Left cardiac atrium (tissue), 4 donors: Measurements from ENCODE around the gene MNS1. TPM values are rescaled to one million over a fixed set of nuclear protein-coding genes. Genes with fewer than 3 reads are reported as not detected.
"Not testable (repeated sequence)": the region's sequence is repeated elsewhere in the genome, so short reads cannot be mapped to it uniquely, and the experiment has no call there.

ENCODE experiments used
- ATAC-seq, 2 donors: fragments of 200-7000 bp; cut with Tn5 transposase; one replicate each; pipeline ENCODE4 v1.9.1; 2020; ENCODE audit warnings: mild to moderate bottlenecking in 2 of 2, moderate library complexity in 2 of 2
- DNase-seq: peaks from one replicate; pipeline ENCODE4 v3.0.0-alpha.2; 2020
- intact Hi-C, 2 donors: fragments of 100-400 bp; cut with DNase I; formaldehyde crosslinking; loops; one replicate each; pipeline versions ENCODE4 v1.14.1 to v1.15.1; 2022 to 2023
- long read RNA-seq: library from polyadenylated mRNA; unstranded; transcript quantifications from one replicate; pipeline ENCODE4 v2.0.0, GENCODE V29; 2021
- total RNA-seq, 2 donors: library from RNA; stranded (reverse); fragmentation: NEBNext Ultra II Directional; extraction: Animal tissue kit (Norgen Biotek cat#: 25700); gene quantifications; one replicate each; pipeline ENCODE4 v1.2.1, GENCODE V29; 2021
- donor health status: DM: no; HTN: yes; CAD: no.
- donor health status: DM: no; HTN: yes; CAD: no; lungs with severe emphysema.
- donor health status: DM: yes; HTN: yes; CAD: no.
- donor health status: Dilated cardiomyopathy.

The MNS1 gene, protein sequence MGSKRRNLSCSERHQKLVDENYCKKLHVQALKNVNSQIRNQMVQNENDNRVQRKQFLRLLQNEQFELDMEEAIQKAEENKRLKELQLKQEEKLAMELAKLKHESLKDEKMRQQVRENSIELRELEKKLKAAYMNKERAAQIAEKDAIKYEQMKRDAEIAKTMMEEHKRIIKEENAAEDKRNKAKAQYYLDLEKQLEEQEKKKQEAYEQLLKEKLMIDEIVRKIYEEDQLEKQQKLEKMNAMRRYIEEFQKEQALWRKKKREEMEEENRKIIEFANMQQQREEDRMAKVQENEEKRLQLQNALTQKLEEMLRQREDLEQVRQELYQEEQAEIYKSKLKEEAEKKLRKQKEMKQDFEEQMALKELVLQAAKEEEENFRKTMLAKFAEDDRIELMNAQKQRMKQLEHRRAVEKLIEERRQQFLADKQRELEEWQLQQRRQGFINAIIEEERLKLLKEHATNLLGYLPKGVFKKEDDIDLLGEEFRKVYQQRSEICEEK
- 1 to 10 TPM; 1.2 to 2.2 TPM for total RNA-seq
- long read RNA-seq, result 0 reads

DNA sequence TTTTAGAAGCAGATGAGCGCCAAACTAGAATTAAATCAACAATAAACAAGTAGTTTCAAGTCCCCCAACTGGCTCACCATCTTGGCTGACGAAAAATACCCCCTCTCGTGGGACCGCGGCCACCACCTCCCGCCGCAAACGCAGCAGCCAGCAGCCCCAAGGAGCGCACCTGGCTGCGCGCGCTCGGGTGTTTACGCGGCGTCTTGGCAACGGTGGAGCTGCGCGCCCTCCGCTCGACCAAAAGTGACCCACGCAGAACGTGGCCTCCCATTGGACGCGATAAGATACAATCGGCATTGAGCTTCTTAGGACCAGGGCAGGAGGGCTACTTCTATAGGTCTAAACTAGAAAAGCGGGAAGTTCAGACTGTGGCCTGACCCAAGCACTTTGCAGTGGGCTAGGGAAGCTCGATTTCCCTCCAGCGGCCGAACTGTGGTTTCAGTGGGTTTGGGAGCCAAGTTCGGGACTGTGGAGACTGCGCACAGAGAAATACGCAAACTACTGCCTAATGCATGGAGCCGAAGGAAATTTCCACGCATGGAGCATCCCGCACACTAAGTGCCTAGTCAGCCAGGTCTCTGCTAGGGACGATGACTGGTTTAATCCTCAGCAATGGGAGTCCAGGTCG is at the start of gene MNS1:
MNS1 (minus strand) TSS at position 245 of the 628 bp plus-strand sequence; CDS start at position 80, 165 bp downstream.
- intact Hi-C loops, result no loop called here
- ATAC-seq, result peak; percentile 100
- DNase-seq, result peak; percentile 91

DNA sequence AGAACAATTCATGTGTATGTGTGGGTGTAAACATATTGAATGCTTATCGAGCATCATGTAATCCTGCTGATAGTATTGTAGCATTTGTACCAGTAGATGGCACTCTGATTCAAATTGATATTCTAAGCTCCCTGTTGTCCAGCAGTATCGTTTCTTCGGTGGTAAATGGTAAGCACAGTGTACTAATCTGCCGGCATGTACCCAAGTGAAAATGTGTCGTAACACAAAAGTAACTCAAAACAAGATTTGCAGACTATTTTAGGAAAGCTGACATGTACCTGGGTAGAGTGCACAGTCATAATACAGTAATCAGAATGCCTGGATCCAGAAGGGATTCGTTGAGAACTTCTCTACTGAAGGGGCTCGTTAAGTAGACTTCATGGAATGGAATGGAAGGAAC is 31.7 kb upstream of the MNS1 start:
- ATAC-seq, result peak; percentile 81 to 84

DNA sequence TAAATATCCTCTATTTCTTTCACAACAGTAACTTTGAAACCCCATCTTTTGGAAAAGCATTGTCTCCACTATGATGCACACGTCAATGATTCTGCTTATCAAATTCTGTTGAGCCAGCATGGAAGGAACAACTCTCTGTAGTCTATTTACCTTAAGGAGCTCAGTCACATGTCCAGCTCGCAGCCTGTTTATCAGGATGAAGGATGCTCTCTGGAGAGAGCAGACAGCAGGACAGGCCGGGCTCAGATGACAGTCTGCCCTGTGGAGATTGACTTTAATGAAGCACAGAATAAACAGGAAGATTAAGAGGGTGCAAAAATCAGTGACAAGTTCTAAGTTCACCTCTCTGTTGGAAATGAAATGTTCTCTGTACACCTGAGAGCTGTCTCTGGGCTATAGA is 30.6 kb upstream of the MNS1 start:
- DNase-seq (no peak), ATAC-seq (no peak)
- intact Hi-C loops, result loop anchor here (5.0 to 10.0 kb wide), 6 partner anchors 369 to 812 kb away; no protein-coding TSS in a partner anchor

More for the DNA sequence above, 31.7 kb upstream of the MNS1 start:
- intact Hi-C loops, result loop anchor here (5.0 to 10.0 kb wide), 6 partner anchors 368 to 811 kb away; no protein-coding TSS in a partner anchor
- no peak for DNase-seq

DNA sequence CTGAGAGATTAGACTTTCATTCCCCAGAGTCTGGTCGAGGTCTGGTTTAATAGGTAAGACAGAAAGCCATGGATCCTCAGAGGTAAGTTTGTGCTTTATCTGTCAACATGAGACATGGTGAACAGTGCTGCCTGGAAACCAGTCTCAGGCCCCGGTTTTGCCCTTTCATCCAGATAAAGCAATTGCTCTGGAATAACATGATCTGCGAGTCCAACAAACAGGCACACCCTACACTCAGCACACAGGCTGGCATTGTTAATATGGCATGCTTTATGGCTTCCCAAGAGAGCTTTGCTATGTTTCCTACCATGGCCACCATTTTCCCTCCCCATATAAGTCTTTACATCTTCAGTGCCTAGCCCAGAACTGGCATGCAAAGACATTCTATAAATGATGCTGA is 30.1 kb upstream of the MNS1 start:
- DNase-seq, result no peak
- ATAC-seq, result no peak
- intact Hi-C loops, result loop anchor here (5.0 to 10.0 kb wide), 6 partner anchors 370 to 812 kb away; no protein-coding TSS in a partner anchor

DNA sequence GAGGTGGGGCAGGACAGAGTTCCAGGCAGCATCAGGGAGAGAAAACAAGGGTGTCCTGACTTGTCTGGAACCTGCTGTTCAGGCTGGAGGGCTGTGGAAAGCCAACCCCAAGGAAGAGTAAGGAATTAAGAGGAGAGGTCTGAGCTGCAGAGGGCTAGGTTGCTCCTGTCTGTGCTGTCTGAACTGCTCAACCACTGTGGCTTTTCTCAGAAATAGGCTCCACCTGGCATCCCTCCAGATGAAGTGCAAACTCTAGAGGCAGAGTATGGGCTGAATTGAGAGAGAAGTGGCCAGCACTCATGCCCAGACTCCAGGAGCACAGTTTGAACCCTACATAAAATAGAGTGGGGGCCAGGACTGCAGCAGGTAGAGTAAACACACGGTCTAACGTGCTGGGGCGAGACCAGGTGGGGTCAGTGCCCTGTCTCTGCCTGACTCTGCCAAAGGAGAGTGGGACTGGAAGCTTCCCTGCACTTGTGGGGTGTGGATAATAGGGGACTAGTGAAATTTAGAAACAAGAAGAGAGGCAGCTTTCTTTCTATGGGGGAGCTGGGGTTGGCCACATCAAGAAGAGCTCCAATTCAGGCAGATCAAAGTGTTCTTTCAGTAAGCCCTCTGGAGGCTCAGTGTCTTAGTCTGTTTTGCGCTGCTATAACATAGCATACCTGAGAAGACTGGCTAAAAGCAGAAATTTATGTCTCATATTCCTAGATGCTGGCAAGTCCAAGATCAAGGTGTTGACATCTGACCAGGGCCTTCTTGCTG is 28.0 kb upstream of the MNS1 start:
- intact Hi-C loops, result loop anchor here (10.0 kb wide), 4 partner anchors 372 to 812 kb away; no protein-coding TSS in a partner anchor
- DNase-seq (no peak), ATAC-seq (no peak)

DNA sequence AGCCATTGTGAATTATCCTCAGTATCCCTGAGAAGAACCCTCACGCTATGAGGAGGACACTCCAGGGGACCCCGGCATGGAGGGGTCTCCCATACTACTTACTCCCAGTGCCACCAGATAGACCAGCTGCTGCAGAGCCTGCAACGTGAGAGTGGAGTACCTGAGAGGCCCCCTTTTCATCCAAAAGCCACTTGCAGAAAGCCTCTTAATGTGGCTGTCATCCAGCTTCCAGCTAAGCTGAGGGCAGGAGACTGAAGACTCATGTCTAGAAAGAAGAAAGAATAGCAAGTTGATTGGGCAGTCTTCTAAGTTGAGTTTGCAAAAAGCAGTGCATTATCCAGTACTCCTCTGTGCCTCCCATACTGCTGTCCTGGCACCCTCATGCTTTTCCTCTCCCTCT is 27.3 kb upstream of the MNS1 start:
- intact Hi-C loops, result loop anchor here (10.0 kb wide), 4 partner anchors 373 to 813 kb away; no protein-coding TSS in a partner anchor
- ATAC-seq, result no peak
- no peak for DNase-seq

DNA sequence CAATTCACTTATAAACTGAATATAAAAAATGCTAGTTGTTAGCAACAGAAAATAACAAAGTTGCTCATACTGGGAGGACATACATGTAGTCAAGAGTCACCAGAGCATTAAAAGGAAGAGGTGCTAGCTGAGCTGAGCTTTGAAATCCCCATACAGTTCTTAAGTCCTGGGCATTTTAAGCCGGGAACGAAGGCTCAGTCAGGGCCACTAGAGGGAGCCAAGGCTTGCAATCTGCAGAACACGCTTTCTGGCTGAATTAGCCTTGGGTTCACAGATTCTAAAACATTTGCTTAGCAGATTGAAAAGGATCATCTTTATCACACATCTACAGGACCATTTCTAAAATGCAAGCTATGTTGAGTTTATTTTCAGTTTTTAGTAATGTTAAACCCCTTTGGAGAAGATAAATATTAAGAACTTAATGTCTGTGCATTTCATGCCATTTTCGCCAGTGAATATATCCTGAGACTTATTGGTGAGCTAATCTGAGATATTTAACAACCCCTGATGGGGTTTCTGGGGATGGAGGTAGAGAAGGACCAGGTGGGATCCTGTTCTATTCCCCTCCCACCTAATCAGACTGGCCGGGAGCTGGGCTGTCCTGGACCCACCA is 26.3 kb upstream of the MNS1 start:
- DNase-seq (peak; percentile 58), ATAC-seq (peak; percentile 57 to 75)
- intact Hi-C loops, result loop anchor here (10.0 kb wide), 4 partner anchors 374 to 814 kb away; no protein-coding TSS in a partner anchor

DNA sequence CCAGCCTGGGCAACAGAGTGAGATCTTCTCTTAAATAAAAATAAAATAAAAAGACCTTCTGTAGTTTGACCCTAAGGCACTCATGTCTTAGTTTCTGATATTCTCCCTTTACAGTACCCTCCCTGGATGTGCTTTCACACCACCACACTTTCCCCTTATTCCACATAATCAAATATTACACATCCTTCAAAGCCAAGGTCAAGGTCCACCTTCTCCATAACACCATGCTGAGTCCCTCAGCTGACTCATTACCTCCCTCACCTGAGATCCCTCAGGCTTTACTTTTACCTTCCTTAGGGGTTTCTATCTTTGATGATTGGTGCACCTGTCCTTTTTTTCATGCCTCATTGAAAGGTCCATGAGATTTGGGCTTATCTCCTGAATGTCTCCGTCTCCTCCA is 25.5 kb upstream of the MNS1 start:
- intact Hi-C loops, result loop anchor here (10.0 kb wide), 4 partner anchors 374 to 814 kb away; no protein-coding TSS in a partner anchor
- ATAC-seq (no peak), DNase-seq (no peak)

DNA sequence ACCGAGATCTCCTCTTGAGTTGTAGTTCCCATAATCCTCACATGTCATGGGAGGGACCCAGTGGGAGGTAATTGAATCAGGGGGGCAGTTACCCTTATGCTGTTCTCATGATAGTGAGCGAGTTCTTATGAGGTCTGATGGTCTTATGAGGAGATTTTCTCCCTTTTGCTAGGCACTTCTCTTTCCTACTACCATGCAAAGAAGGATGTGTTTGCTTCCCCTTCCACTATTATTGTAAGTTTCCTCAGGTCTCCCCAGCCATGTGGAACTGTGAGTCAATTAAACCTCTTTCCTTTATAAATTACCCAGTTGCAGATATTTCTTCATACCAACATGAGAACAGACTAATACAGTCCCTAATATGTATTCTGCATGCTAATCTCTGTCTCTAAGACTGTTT is 21.3 kb upstream of the MNS1 start:
- intact Hi-C loops, ATAC-seq, DNase-seq: not testable (repeated sequence)

DNA sequence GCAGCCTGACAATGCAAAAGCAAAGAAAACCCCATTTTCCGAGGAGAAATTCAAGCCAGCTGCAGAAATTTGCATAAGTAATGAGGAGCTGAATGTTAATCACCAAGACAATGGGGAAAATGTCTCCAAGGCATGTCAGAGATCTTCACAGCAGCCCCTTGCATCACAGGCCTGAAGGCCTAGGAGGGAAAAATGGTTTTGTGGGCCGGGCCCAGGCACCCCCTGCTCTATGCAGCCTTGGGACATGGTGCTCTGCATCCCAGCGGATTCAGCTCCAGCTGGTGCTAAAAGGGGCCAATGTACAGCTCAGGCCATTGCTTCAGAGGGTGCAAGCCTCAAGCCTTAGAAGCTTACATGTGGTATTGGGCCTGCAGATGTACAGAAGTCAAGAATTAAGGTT is 20.5 kb upstream of the MNS1 start:
- DNase-seq, ATAC-seq, intact Hi-C loops: not testable (repeated sequence)

DNA sequence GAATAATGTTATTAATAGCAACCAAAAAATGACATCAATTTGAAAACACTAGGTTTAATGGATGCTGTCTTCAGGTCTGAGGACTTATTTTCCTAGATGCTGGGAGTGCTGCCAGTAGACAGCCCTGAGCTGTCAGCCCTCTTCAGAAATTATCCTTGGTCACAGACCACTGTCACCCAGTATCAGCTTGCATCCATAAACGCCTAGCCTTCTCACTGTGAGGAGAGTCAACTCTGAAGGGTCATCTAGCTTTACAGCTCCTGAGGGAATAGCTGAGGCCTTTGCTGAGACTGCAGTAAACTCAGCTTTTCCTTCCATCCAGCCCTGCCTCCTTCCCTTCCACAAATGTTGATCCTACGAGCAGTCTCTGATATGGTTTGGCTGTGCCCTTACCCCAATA is 19.4 kb upstream of the MNS1 start:
- DNase-seq, result no peak
- intact Hi-C loops, result no loop called here
- ATAC-seq, result no peak

DNA sequence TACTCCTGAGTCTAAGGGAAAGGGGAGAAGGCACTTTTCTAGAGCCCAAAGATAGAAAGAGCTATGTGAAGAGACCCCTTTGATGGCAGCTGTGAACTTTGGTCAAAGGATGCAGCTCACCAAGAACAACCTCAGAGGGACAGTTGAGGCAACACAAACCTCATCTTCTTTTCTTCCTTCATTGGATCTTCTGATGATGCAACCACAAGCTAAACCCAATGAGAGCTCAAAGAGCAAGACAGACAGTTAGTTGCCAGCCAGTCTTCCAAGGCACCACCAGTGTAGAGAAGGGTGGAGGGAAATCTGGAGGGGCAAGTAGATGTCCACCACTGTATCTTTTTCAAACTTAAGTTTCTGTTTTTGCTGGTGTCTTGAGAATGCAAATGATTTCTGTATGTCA is 10.4 kb upstream of the MNS1 start:
- no peak for DNase-seq

DNA sequence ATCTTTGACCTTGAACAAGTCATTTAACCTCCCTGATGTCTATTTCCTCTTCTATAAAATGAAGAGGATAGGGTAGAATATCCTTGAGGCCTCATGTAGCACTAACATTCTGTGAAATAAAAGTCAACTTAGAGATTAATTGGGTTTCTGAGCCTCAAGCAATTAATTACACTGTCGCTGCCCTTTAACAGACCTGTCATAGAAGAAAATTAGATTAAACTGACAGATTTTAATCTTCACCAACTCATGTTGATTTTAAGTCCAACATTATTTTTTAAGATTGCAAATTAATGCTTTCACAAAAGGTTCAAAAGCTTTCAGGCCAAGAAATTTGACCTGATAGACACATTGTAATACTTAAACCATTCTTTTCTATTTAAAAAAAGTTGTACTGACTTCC is 8.1 kb upstream of the MNS1 start:
- ATAC-seq (no peak), DNase-seq (no peak)
- intact Hi-C loops, result no loop called here

More for the DNA sequence above, 10.4 kb upstream of the MNS1 start:
- no peak for ATAC-seq
- intact Hi-C loops, result no loop called here

DNA sequence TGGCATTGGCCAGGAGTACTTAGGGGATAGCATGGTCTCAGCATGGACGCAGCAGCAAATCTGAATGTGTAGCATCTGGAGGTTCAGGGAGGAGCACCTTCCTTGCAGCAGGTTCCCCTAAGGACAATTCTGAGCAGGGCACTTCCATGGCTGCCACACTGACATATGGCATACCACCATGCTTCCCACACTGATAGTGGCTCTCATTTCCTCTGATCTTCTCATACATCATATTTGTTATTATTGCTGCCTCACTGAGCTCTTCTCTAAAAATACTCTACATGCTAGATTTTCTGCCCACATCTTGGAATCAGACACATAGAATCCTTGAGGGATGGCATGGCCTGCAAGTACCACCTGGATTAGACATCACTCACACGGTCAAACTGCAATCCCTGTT is 7.3 kb upstream of the MNS1 start:
- DNase-seq (no peak), ATAC-seq (no peak)
- intact Hi-C loops, result no loop called here

DNA sequence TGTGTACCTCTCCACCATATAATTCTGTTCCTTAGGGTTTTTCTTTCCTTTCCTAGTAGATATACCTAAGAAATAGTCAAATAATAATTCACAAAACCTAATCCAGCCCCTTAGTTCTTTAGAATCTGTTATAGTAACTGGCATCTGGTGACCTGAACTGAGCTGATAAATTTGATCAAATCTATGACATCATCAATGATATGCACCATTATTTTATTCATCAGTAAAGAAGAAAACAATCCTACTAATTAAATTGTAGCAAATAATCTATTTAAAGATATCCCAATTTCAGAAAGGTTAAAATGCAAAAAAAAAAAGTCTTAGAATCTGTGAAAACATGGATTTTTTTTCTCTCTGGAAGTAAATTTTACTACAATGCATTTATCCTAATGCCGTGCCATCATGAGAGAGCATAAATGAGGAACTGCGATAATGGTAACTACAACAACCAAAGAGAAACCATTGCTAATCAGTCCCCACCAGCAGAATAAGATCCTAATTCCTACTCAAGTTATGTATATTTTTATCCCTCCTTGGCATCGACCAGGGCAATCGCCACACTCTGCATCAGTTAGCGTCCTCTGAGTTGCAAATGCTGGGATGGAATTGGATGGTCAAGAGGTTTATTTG is 6.6 kb upstream of the MNS1 start:
- no peak for DNase-seq
- ATAC-seq, result no peak
- intact Hi-C loops, result no loop called here

DNA sequence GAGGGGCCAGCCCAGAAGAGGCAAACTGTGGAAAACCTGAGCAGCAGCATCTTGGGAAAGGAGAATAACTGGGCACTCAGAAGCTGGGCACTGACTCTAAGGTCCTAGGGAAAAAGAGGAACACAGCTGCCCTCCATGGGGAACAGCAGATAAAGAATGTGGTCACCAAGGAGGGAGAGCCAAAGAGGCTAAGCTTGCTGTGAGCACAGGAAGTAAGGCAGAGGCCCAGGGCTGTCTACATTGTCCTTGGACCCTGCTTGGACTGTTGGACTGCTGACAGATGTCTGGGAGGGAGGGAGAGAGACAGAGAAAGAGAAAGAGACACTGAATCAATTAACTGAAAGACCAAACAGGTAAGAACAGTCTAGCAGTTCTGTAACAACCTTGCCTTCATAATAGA is 4.5 kb upstream of the MNS1 start:
- no peak for DNase-seq
- peak in 1 of 2 donors; percentile 14 for ATAC-seq
- intact Hi-C loops, result no loop called here

DNA sequence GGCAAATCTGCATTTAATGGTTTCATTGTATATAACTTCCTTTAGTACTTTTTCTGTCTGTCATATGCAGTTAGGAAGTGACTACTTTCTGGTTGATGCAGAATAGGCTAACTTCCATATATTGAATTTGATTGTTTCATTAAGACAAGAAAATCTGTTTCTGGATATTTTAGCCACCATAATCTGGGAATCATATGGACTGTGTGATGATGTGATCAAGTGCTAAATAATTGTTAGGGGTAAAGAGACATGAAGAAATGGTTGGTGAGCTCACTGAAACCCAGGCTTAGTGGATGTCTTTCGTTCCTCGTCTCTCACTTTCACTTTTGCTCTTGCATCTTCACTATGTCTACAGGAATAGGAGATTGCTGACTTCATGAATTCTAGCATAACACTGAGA is 3.5 kb upstream of the MNS1 start:
- intact Hi-C loops, result no loop called here
- DNase-seq (no peak), ATAC-seq (no peak)

DNA sequence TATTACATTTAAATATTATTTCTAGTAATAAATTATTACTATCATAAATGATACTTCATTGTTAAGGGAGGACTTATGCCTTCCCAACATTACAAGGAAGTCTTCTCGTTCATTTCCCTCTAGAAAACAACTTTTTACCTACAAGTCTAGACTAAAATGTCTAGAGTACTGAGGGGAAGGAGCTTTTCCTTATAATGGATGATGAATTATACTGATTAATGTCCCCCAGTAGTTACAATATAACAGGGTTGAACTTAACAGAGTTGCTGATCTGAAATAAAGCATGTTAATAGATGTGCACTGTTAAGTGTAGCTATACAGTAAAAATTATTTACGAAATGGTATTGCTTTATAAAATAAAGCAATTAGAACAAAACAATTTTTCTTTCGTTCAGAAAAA is 2.7 kb upstream of the MNS1 start:
- intact Hi-C loops, result no loop called here
- ATAC-seq (no peak), DNase-seq (no peak)
